Activated CD4-positive, alpha-beta memory T cell treated with anti-CD3 and anti-CD28 coated beads for 36 hours (primary cell): ENCODE measurements around the gene TMEM198. TPM values are rescaled to one million over a fixed set of nuclear protein-coding genes. Genes with fewer than 3 reads are reported as not detected.
A peak's percentile ranks its signal among the peaks of the same experiment; 100 is the strongest.

Experiments used
- CTCF ChIA-PET: fragments of 350-600 bp; sonication (Branson Sonifier 250); formaldehyde crosslinking; loops from one replicate; lab custom pipeline; 2021; ENCODE audit warnings: antibody characterized with exemption, inconsistent platforms; lab: Charles Lee
- POLR2A ChIA-PET: fragments of 350-600 bp; sonication (Branson Sonifier 250); formaldehyde crosslinking; loops from one replicate; lab custom pipeline; 2021; ENCODE audit warnings: antibody characterized with exemption; lab: Charles Lee
- DNase-seq: peaks from one replicate; pipeline ENCODE4 v3.0.0-alpha.2; 2020
- H3K27ac Mint-ChIP-seq: one replicate; pipeline ENCODE4 v1.8.0; 2021; ENCODE audit warnings: mixed read lengths
- H3K27me3 Mint-ChIP-seq: one replicate; pipeline ENCODE4 v1.8.0; 2021; ENCODE audit warnings: mixed read lengths
- H3K36me3 Mint-ChIP-seq: one replicate; pipeline ENCODE4 v1.8.0; 2021; ENCODE audit warnings: mixed read lengths
- H3K4me1 Mint-ChIP-seq: one replicate; pipeline ENCODE4 v1.8.0; 2021; ENCODE audit warnings: low read depth, mixed read lengths
- H3K4me3 Mint-ChIP-seq: one replicate; pipeline ENCODE4 v1.8.0; 2021; ENCODE audit warnings: mild to moderate bottlenecking, mixed read lengths
- H3K9me3 Mint-ChIP-seq: one replicate; pipeline ENCODE4 v1.8.0; 2021; ENCODE audit warnings: mixed read lengths
- intact Hi-C: fragments of 100-400 bp; cut with micrococcal nuclease; formaldehyde crosslinking; loops from one replicate; pipeline ENCODE4 v1.15.1; 2023
- total RNA-seq, 2 experiments: library from RNA; stranded (reverse); gene quantifications; one replicate each; pipeline ENCODE4 v1.2.3, GENCODE V29; 2021

TMEM198 gene
- total RNA-seq, 2 experiments from 2014 or later, result 2.6 to 4.4 TPM

- Mint-ChIP-seq H3K27ac (no peak overlapping the region), H3K27me3 (peaks cover 74% of the 10 kb centered on the region), H3K9me3 (no peaks in the 10 kb centered on the region), H3K4me3 (no peak overlapping the region), H3K36me3 (no peaks in the 10 kb centered on the region), H3K4me1 (peaks cover 4% of the 10 kb centered on the region)
- intact Hi-C loops, result no loop called here
- CTCF ChIA-PET, result interaction anchor here (0.8 to 14.4 kb wide), 7 partner anchors 11 to 124 kb away, joined by 3 to 277 read pairs (median 76); partner anchors contain the start of genes ASIC4 and GMPPA
- DNase-seq, result no peak
- POLR2A ChIA-PET, result no interaction called here
Measured at GRCh38 chr2:219527472-219527871, 16.4 kb upstream of the TMEM198 start.

- H3K4me1 Mint-ChIP-seq, result no peaks in the 10 kb centered on the region
- no peak overlapping the region for H3K4me3 Mint-ChIP-seq
- peaks cover 55% of the 10 kb centered on the region for H3K27me3 Mint-ChIP-seq
- no peaks in the 10 kb centered on the region for H3K36me3 Mint-ChIP-seq
- ChIA-PET POLR2A (interaction anchor here (0.6 to 1.4 kb wide), 3 partner anchors 14 to 127 kb away, joined by 3 to 5 read pairs (median 4); partner anchors contain the start of genes CHPF, GMPPA and TMEM198), CTCF (interaction anchor here (0.6 to 14.4 kb wide), 45 partner anchors 9 to 1489 kb away, joined by 3 to 277 read pairs (median 5); partner anchors contain the start of genes ASIC4, CHPF, DNAJB2 and DNPEP)
- peak; percentile 88 for DNase-seq
- no peaks in the 10 kb centered on the region for H3K9me3 Mint-ChIP-seq
- intact Hi-C loops, result loop anchor here (1.0 kb wide), 4 partner anchors 32 to 127 kb away; partner anchors contain the start of gene GMPPA
- no peak overlapping the region for H3K27ac Mint-ChIP-seq
Measured at GRCh38 chr2:219530048-219530963, 13.5 kb upstream of the TMEM198 start.

- POLR2A ChIA-PET, result no interaction called here
- peaks cover 46% of the 10 kb centered on the region for H3K27me3 Mint-ChIP-seq
- H3K27ac Mint-ChIP-seq, result no peak overlapping the region
- H3K9me3 Mint-ChIP-seq, result no peaks in the 10 kb centered on the region
- intact Hi-C loops, result no loop called here
- no peaks in the 10 kb centered on the region for H3K4me1 Mint-ChIP-seq
- no peak overlapping the region for H3K4me3 Mint-ChIP-seq
- CTCF ChIA-PET, result interaction anchor here (0.7 to 14.4 kb wide), 10 partner anchors 9 to 139 kb away, joined by 3 to 277 read pairs (median 24); partner anchors contain the start of genes CHPF, GMPPA and TMEM198
- H3K36me3 Mint-ChIP-seq, result no peaks in the 10 kb centered on the region
- DNase-seq, result no peak
Measured at GRCh38 chr2:219531639-219532377, 12.0 kb upstream of the TMEM198 start.

- Mint-ChIP-seq H3K4me3 (no peak overlapping the region), H3K27me3 (peaks cover 42% of the 10 kb centered on the region), H3K9me3 (no peaks in the 10 kb centered on the region), H3K27ac (no peak overlapping the region), H3K4me1 (no peaks in the 10 kb centered on the region), H3K36me3 (no peaks in the 10 kb centered on the region)
- CTCF ChIA-PET, result interaction anchor here (1.0 to 14.4 kb wide), 6 partner anchors 9 to 139 kb away, joined by 3 to 277 read pairs (median 69); partner anchors contain the start of gene GMPPA
- POLR2A ChIA-PET, result no interaction called here
- intact Hi-C loops, result no loop called here
- DNase-seq, result no peak
Measured at GRCh38 chr2:219532378-219532649, 11.5 kb upstream of the TMEM198 start.

GRCh38 chr2:219533930-219534661, 9.7 kb upstream of the TMEM198 start:
- Mint-ChIP-seq H3K27ac (no peak overlapping the region), H3K27me3 (peaks cover 29% of the 10 kb centered on the region), H3K4me3 (no peak overlapping the region), H3K4me1 (no peaks in the 10 kb centered on the region), H3K36me3 (peaks cover 3% of the 10 kb centered on the region), H3K9me3 (no peaks in the 10 kb centered on the region)
- no peak for DNase-seq
- intact Hi-C loops, result no loop called here
- POLR2A ChIA-PET, result no interaction called here
- CTCF ChIA-PET, result interaction anchor here (0.6 to 1.3 kb wide), 5 partner anchors 38 to 142 kb away, joined by 3 to 5 read pairs (median 3); a partner anchor contains a TSS

GRCh38 chr2:219536425-219536824, 7.4 kb upstream of the TMEM198 start:
- intact Hi-C loops, result no loop called here
- CTCF ChIA-PET, result interaction anchor here (1.2 to 1.6 kb wide), 2 partner anchors 40 to 41 kb away, joined by 3 to 5 read pairs; a partner anchor contains a TSS
- H3K4me1 Mint-ChIP-seq, result peaks cover 4% of the 10 kb centered on the region
- no peak for DNase-seq
- H3K4me3 Mint-ChIP-seq, result no peak overlapping the region
- H3K36me3 Mint-ChIP-seq, result peaks cover 19% of the 10 kb centered on the region
- H3K27ac Mint-ChIP-seq, result no peak overlapping the region
- no peaks in the 10 kb centered on the region for H3K9me3 Mint-ChIP-seq
- POLR2A ChIA-PET, result no interaction called here
- H3K27me3 Mint-ChIP-seq, result peaks cover 8% of the 10 kb centered on the region

GRCh38 chr2:219536967-219537366, 6.9 kb upstream of the TMEM198 start:
- DNase-seq, result no peak
- Mint-ChIP-seq H3K4me3 (no peak overlapping the region), H3K27me3 (peaks cover 4% of the 10 kb centered on the region), H3K4me1 (peaks cover 7% of the 10 kb centered on the region), H3K27ac (no peak overlapping the region), H3K9me3 (no peaks in the 10 kb centered on the region), H3K36me3 (peaks cover 19% of the 10 kb centered on the region)
- intact Hi-C loops, result no loop called here
- POLR2A ChIA-PET, result no interaction called here
- CTCF ChIA-PET, result interaction anchor here (1.1 to 1.6 kb wide), 4 partner anchors 40 to 135 kb away, joined by 3 to 5 read pairs (median 3); a partner anchor contains a TSS

- Mint-ChIP-seq H3K4me3 (no peak overlapping the region), H3K36me3 (peaks cover 19% of the 10 kb centered on the region), H3K4me1 (peaks cover 14% of the 10 kb centered on the region), H3K9me3 (no peaks in the 10 kb centered on the region), H3K27me3 (peaks cover 4% of the 10 kb centered on the region), H3K27ac (no peak overlapping the region)
- DNase-seq, result no peak
- ChIA-PET CTCF (interaction anchor here (1.1 to 4.6 kb wide), 7 partner anchors 8 to 136 kb away, joined by 3 to 47 read pairs (median 5); a partner anchor contains a TSS), POLR2A (no interaction called here)
- intact Hi-C loops, result no loop called here
Measured at GRCh38 chr2:219537657-219538488, 6.0 kb upstream of the TMEM198 start.

GRCh38 chr2:219538504-219538951, 5.3 kb upstream of the TMEM198 start:
- no peaks in the 10 kb centered on the region for H3K9me3 Mint-ChIP-seq
- H3K4me3 Mint-ChIP-seq, result no peak overlapping the region
- POLR2A ChIA-PET, result no interaction called here
- peaks cover 19% of the 10 kb centered on the region for H3K36me3 Mint-ChIP-seq
- H3K27ac Mint-ChIP-seq, result no peak overlapping the region
- intact Hi-C loops, result no loop called here
- CTCF ChIA-PET, result interaction anchor here (1.3 to 4.6 kb wide), 4 partner anchors 9 to 136 kb away, joined by 3 to 47 read pairs (median 8); no protein-coding TSS in a partner anchor
- DNase-seq, result no peak
- H3K27me3 Mint-ChIP-seq, result peaks cover 4% of the 10 kb centered on the region
- H3K4me1 Mint-ChIP-seq, result peaks cover 14% of the 10 kb centered on the region

- DNase-seq, result no peak
- ChIA-PET POLR2A (no interaction called here), CTCF (interaction anchor here (0.7 to 6.6 kb wide), 5 partner anchors 10 to 104 kb away, joined by 3 to 73 read pairs (median 10); no protein-coding TSS in a partner anchor)
- H3K4me3 Mint-ChIP-seq, result no peak overlapping the region
- peaks cover 4% of the 10 kb centered on the region for H3K27me3 Mint-ChIP-seq
- peaks cover 19% of the 10 kb centered on the region for H3K36me3 Mint-ChIP-seq
- intact Hi-C loops, result no loop called here
- no peaks in the 10 kb centered on the region for H3K9me3 Mint-ChIP-seq
- H3K27ac Mint-ChIP-seq, result no peak overlapping the region
- peaks cover 15% of the 10 kb centered on the region for H3K4me1 Mint-ChIP-seq
Measured at GRCh38 chr2:219538956-219539788, 4.7 kb upstream of the TMEM198 start.
